Omental fat pad (tissue), 4 donors: ENCODE data around the gene ABLIM2. TPM values are rescaled to one million over a fixed set of nuclear protein-coding genes. Genes with fewer than 3 reads are reported as not detected.

Source experiments
- ATAC-seq: fragments of 150-250 bp; one replicate; pipeline ENCODE4 v1.9.1; 2016; ENCODE audit warnings: mild to moderate bottlenecking, moderate library complexity; ENCODE audit not compliant: low FRiP score
- DNase-seq: peaks from one replicate; pipeline ENCODE4 v3.0.0-alpha.2; 2019; ENCODE audit warnings: low spot score
- total RNA-seq, 4 donors: library from RNA; depleted of rRNA; stranded (reverse); fragments of >200 nt; gene quantifications; one replicate each; pipeline ENCODE4 v1.1.0, GENCODE V29; 2016
- TF ChIP-seq, protein P1 (sequence below), 3 donors: fragments of 450-650 bp; IDR thresholded peaks; one replicate each; pipeline ENCODE4 v1.5.1; 2016 to 2017; ENCODE audit warnings: antibody characterized with exemption in 3 of 3, mild to moderate bottlenecking in 3 of 3, moderate library complexity in 2 of 3

The ABLIM2 gene
- total RNA-seq, 4 donors from 2014 or later: 10.1 to 34.2 (median 13.7) TPM

DNA sequence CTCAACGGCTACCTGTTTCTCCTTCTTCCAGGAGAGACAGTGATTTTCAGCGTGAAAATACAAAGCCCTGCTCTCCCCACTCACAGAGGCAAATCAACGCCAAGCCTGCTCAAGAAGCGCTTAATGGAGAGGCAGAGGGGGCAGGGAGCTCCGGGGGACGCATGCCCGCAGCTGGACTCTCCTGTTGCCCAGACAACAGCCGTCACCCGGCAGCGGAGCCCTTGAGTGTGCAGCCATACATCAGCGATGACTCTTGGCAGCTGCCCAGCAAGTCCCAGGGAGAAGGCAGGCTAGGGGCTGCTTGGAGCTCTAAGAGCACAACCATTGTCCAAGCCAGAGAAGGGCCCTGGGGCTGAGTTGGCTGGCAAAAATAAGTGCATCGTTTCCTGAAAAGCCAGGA lies 148.0 kb downstream of the ABLIM2 start:
- DNase-seq (no peak), ATAC-seq (no peak)
- TF ChIP-seq, protein P1, sequence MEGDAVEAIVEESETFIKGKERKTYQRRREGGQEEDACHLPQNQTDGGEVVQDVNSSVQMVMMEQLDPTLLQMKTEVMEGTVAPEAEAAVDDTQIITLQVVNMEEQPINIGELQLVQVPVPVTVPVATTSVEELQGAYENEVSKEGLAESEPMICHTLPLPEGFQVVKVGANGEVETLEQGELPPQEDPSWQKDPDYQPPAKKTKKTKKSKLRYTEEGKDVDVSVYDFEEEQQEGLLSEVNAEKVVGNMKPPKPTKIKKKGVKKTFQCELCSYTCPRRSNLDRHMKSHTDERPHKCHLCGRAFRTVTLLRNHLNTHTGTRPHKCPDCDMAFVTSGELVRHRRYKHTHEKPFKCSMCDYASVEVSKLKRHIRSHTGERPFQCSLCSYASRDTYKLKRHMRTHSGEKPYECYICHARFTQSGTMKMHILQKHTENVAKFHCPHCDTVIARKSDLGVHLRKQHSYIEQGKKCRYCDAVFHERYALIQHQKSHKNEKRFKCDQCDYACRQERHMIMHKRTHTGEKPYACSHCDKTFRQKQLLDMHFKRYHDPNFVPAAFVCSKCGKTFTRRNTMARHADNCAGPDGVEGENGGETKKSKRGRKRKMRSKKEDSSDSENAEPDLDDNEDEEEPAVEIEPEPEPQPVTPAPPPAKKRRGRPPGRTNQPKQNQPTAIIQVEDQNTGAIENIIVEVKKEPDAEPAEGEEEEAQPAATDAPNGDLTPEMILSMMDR (IDR thresholded peaks at IDR 0.05): no peak

DNA sequence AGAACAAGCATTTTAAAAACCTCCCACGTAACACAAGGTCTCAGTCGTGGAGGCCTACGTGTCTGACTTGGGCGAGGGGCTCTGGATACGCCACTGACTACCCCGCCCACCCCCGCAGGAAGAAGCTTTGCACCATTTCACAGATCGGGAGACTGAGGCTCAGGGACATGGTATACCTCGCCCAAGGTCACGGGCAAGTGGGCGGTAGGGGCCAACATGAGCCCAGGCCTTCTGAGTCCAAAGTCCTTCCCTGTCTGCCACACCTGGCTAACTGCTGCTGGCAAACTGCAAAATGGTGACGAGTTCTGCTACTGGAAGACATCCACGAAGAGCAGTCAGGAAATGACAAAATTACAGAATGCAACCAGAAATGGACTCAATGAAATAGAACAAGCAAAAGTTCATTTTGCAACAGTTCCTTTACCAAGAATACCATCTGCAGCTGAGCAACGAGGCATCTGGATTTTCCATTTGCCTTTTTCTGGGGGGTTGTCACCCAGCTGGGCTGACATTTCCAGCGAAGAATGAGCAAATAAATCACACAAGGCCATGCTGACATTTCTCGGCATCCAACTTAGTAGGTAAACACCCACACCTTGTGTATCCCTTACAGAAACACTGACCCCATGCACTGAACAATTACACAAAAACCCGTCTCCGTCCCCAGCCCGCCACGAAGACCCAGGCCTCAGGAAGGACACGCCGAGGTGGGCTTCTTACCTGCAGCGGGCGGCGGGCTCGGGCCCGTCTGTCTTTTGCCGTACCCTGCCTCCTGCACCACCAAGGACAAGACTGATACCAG lies 148.7 kb downstream of the ABLIM2 start:
- no peak for DNase-seq
- TF ChIP-seq, protein P1 (IDR thresholded peaks at IDR 0.05): no peak
- ATAC-seq: no peak

DNA sequence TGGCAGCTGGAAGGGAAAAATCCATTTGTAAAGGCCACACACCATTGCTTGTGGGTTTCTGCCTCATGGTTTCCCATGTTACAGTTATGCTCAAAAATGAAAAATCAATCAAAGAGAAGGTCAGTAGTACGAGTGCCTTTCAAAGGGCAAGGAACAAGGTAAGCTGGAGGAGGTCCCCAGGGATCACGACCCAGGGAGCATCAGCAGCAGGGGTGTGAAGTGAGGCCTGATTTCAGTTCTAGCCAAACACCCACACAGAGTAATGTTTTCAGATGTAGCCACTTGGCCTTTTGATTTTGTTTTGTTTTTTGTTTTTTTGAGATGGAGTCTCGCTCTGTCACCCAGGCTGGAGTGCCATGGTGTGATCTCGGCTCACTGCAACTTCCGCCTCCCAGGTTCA lies 149.5 kb downstream of the ABLIM2 start:
- ATAC-seq (no peak), DNase-seq (no peak)
- TF ChIP-seq, protein P1 (IDR thresholded peaks at IDR 0.05): no peak

DNA sequence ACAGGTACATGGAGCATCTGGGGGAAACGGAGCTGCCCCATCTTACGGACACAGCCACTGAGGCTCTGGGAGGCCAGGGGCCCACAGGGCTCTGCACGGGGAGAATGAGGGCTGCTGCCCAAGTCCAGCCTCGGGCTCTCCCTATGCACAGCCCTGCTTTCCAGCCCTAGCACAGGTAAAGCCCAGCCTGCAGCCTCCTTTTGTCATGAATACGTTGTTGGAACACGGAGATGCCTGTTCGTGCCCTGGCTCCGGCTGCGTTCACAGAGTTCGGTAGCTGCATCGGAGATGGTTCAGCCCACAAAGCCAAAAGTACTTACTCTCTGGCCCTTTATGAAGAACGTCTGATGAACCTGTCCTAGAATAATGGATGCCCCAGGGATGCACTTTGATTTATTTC lies 150.2 kb downstream of the ABLIM2 start:
- DNase-seq (no peak), ATAC-seq (no peak)
- TF ChIP-seq, protein P1 (IDR thresholded peaks at IDR 0.05): no peak

DNA sequence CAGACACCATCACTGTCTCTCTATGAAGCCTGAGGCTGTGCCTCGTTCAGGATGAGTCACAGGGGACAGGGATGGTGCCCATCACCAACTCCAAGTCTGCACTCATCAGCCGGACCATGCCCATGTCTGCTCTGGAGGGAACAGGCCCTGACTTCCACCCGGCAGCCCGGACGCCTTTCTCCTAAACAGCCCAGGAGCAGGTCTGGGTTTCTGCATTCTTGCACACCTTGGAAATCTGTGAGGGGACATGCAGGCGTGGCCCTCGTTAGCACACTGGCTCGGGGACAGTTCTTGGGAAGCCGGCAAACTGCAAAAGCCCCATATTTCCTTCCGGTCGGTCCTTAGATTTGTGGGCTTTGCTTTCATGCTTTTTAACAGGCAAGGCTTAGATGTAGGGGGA lies 151.0 kb downstream of the ABLIM2 start:
- TF ChIP-seq, protein P1 (IDR thresholded peaks at IDR 0.05): no peak
- no peak for DNase-seq
- no peak for ATAC-seq

DNA sequence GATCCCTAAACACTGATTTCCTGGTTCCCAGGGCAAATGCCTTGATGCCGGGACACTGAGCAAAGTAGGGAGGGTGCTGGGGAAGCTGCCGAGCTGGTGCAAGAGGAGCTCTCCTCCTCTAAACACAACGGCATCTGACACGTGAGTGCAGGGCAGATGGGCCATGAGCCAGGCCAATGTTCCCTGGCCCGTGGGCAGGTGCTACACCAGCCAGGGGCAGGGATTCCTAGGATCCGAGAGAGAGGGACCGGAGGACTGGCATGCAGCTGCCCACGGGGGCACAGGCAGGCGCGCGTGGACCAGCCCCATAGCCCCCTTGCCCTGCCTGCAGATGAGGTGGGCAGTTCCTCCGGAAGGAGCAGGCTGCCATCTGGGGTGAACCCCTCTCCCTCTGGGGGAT lies 152.1 kb downstream of the ABLIM2 start:
- ATAC-seq (no peak), DNase-seq (no peak)
- TF ChIP-seq, protein P1 (IDR thresholded peaks at IDR 0.05): no peak

DNA sequence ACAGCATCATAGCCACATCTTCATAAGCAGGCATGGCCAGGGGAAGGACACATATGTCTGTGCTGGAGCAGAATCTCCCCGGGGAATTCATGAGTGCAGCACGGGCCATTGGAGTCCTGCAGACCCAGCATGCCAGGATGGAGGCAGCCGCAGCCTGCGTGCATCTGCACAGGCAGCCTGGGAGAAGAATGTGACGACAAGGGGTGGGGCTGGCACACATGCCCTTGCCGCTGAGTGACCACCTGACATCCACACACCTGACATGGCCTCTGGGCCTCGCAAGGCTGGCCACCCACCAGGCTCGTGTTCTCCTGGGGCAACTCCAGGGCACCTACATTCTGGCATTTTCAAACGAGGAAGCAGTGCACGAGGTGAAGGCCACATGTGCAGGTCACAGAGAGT lies 152.8 kb downstream of the ABLIM2 start:
- no peak for ATAC-seq

More for the DNA sequence above, 152.8 kb downstream of the ABLIM2 start:
- TF ChIP-seq, protein P1 (IDR thresholded peaks at IDR 0.05): no peak
- no peak for DNase-seq
